ENCODE data around the gene SERPINB5.

GRCh38 chr18:63444580-63444979 is 32.2 kb upstream of the SERPINB5 start:
- TF ChIP-seq, protein P1, sequence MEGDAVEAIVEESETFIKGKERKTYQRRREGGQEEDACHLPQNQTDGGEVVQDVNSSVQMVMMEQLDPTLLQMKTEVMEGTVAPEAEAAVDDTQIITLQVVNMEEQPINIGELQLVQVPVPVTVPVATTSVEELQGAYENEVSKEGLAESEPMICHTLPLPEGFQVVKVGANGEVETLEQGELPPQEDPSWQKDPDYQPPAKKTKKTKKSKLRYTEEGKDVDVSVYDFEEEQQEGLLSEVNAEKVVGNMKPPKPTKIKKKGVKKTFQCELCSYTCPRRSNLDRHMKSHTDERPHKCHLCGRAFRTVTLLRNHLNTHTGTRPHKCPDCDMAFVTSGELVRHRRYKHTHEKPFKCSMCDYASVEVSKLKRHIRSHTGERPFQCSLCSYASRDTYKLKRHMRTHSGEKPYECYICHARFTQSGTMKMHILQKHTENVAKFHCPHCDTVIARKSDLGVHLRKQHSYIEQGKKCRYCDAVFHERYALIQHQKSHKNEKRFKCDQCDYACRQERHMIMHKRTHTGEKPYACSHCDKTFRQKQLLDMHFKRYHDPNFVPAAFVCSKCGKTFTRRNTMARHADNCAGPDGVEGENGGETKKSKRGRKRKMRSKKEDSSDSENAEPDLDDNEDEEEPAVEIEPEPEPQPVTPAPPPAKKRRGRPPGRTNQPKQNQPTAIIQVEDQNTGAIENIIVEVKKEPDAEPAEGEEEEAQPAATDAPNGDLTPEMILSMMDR (IDR thresholded peaks at IDR 0.05), result no peak
- no peak for TF ChIP-seq EP300 (IDR thresholded peaks at IDR 0.05)

All from ovary (tissue), 3 donors.